G401.6 (cell line): ENCODE measurements around the gene BCAS3.
"Not testable (repeated sequence)": the region's sequence is repeated elsewhere in the genome, so short reads cannot be mapped to it uniquely, and the experiment has no call there.

ENCODE experiments used
- FAIRE-seq: peaks from 2 replicates; lab custom pipeline; 2012; peaks lifted over from hg19 to GRCh38; lab: Jason Lieb, UNC

BCAS3 gene

DNA sequence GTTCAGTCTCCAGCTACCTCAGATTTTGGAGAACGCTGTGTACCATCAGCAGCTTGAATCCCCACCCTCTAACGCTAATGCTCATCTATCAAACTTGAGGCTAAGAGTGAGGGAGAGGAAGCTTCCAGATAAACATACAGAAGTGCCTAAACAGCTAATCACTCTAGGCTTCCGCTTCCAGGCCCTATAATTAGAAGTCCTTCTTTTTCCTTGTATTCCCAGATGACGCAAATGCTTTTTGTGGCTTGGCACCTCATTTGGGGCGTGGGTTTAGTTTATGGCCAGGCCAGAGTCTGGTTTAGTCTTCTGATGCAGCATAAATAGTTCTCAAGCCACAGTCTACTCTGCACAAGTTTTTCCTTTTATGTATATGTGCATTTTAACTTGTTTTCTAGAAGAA lies 263.4 kb downstream of the BCAS3 start:
- FAIRE-seq, result no peak

DNA sequence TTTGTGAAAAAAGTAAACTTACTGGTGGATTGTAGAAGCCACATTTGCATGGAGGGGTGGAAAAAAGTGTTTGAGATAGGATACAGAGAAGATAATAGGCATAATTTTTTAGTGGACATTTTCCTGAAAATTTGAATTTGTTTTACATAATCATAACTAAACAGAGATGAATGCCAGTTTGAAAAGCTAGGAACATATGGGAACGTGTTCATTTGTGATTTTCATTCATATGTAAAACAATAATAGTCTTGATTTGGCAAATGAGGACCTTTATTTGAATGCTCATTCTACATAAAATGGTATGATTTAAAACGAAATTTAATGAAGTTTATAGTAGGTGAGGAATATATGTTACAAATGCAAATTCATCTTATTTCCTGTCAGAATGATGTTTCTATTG lies 263.9 kb downstream of the BCAS3 start:
- FAIRE-seq, result no peak

DNA sequence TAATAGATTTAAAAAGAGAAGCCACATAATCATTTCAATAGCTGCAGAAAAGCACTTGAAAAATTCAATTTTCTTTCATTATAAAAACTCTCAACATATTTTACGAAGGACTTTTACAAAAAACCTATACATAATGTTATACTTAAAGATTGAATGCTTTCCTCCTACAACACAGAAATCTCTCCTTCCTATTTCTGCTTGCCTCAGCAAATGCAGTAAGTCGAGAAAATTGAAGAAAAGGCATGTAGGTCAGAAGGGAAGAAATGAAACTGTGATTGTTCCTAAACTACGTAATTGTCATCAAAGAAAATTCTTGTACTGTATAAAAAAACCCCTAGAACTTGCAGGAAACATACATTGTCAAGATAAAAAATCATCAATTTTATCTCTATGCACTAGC lies 267.1 kb downstream of the BCAS3 start:
- FAIRE-seq, result no peak

DNA sequence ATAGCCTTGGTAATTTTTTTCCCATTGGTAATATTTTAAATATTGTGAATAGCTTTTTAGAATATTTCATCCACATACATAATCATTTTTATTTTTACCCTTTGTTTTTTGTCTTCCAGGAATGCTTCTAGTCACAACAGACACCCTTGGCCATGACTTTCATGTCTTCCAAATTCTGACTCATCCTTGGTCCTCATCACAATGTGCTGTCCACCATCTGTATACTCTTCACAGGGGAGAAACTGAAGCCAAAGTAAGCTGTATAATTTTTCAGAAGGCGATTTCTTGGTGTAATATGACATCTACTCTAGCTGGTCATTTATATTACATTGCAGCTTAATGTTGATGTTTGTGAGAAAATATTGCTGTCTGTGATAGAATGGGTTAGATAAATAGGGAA lies 269.4 kb downstream of the BCAS3 start:
- FAIRE-seq, result no peak

GRCh38 chr17:60947543-60947942 lies 269.9 kb downstream of the BCAS3 start:
- no peak for FAIRE-seq

- FAIRE-seq, result no peak
These were observed 275.1 kb downstream of the BCAS3 start for GRCh38 chr17:60952747-60953146.

GRCh38 chr17:60959011-60959410 lies 281.4 kb downstream of the BCAS3 start:
- no peak for FAIRE-seq

DNA sequence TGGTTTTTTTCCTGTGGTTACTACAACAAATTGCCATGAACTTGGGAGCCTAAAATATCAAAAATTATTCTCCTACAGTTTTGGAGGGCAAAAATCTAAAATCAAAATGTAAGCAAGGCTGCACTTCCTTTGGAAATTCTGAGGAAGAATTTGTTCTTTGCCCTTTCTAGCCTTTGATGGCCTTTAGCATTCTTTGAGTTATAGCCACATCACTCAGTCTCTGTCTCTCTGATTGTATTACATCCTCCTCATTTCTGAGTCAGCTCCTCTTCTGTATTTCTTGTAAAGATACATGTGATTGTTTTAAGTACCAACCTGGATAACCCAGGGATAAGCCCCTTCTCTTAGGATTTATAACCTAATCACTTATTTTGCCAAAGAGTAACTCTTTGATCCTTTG lies 282.0 kb downstream of the BCAS3 start:
- FAIRE-seq, result no peak

DNA sequence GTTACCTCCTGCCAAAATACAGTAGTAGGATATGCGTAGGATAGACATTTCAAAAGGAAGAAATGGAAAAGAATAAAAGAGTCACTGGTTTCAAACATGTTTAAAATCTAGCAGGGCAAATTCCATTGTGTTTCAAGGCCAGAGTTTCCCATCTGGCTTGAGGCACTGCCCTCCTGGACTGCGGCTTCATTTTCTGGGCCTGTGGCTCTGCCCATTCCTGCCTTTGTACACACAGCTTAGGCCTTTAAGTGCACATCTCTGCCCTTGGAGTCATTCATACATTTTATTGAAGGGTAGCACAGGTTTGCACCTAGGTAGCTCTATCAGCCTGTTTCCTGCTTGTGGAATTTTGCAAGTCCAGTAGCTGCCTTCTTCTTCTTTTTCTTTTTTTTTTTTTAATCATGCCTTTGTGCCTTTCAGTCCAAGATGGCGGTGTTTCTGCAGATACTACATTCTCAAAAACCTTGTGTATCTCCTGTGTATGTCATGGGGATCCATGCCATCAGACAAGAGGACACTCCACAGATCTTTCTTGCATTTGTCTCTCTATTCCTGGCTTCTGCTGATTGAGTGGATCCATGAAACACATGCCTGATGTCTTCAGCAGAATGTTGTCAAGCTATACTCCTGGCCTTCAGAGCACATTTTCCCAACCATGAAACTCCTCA lies 282.9 kb downstream of the BCAS3 start:
- FAIRE-seq, result no peak

DNA sequence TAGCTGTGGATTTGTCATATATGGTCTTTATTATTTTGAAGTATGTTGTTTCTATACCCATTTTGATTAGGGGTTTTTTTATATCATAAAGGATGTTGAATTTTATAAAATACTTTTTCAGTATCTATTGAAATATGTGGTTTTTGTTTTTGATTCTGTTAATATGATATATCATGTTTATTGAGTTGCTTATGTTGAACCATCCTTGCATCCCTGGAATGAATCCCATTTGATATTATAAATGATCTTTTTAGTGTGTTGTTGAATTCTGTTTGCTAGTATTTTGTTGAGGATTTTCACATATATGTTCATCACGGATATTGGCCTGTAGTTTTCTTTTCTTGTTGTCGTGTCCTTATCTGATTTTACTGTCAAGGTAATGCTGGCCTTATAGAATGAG lies 286.5 kb downstream of the BCAS3 start:
- FAIRE-seq, result no peak

DNA sequence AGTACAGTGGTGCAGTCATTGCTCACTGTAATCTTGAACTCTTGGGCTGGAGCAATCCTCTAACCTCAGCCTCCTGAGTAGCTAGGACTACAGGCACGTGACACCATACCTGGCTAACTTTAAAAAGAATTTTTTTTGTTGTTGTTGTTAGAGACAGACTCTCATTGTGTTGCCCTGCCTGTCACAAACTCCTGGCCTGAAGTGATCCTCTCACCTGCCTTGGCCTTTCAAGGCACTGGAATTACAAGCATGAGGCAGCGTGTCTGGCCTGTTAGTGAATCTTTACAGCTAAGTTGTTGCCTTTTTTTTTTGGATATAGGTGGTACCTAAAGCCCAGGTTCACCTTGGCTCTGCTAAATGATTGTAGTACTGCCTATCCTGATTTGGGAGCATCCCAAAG lies 290.6 kb downstream of the BCAS3 start:
- no peak for FAIRE-seq

- no peak for FAIRE-seq
These were observed 291.9 kb downstream of the BCAS3 start for GRCh38 chr17:60969500-60970037.

DNA sequence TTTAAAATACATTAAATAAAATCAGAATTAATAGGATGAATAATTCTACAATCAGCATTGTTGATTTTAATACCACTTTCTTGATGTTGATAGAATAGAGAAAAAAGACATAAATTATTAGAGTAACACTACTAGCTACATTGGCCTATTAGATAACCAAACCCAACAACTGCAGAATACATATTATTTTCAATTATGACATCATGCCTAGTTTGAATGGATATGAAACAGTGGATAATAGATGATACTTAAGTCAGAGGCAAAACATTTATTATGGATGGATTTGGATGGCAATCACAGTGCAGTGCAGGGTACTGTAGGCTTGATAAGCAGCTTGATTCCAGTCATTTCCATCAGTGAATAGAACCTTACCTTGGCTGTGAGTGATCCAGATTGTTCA lies 293.1 kb downstream of the BCAS3 start:
- no peak for FAIRE-seq

DNA sequence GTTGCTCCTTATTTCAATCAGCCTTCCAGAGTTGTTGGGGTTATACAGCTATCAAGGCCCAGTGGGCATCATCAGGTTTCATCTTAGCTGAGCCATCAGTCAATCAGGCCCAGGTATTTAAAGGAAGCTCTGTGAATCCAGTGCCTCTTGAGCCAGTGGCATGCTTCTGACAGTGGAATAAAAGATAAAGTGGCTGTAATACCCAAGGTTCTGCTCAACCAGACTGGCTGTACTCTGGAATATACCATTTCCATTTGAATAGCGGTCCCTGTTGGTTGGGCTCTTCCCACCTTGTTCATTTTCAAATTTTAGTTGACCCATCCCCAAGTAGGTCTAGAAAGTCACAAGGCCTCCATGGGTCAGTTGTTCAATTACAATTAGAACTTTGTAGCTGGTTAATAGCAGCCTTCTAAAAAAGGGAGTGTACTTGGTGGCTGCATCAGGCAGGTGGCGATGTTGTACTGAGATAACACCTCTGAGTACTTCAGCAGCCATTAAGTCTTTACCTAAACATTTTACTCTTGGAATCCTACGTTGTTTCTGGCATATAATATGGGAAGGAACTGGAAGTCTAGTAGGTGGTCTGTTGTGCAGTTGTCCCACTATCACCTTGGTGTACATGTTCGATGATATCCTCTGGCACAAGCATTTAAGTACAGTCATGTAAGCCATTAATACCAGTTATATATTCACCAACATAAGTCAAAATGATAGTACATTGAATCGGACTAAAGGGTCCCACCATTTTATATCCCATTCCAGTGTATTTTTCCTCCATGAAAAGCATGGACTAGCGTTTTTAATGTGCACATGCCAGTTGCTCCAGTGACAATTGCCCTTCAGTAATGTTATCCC lies 294.1 kb downstream of the BCAS3 start:
- peak; percentile 73 for FAIRE-seq

- not testable (repeated sequence) for FAIRE-seq
These were observed 299.2 kb downstream of the BCAS3 start for GRCh38 chr17:60976861-60977260.

GRCh38 chr17:60989379-60989778 lies 311.7 kb downstream of the BCAS3 start:
- no peak for FAIRE-seq

DNA sequence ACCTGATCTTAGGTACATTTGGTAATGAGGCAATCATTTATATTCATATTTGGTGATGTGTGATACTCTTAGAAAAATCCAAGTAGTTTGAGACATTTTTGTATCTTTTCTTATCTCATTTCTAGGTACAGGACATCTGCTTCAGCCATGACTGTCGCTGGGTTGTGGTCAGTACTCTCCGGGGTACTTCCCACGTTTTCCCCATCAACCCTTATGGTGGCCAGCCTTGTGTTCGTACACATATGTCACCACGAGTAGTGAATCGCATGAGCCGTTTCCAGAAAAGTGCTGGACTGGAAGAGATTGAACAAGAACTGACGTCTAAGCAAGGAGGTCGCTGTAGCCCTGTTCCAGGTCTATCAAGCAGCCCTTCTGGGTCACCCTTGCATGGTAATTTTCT lies 312.2 kb downstream of the BCAS3 start:
- FAIRE-seq, result no peak

- no peak for FAIRE-seq
These were observed 315.8 kb downstream of the BCAS3 start for GRCh38 chr17:60993497-60993896.

DNA sequence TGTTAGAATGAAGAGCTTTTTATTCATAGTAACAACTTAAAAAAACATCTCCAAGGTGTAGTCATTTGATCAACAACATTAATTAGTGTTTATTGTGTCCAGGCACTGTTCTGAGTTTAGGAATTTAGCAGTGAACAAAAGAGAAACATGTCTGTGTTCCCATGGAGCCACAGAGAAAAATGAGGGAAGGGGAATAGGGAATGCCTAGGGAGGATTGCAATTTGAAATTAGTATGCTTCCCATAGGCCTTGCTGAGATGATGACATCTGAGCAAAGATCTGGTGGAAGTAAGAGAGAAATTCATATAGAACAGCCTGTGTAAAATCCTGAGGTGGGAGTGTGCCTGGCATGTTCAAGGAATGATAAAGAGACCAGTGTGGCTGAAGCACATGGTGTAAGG lies 318.0 kb downstream of the BCAS3 start:
- FAIRE-seq, result no peak

DNA sequence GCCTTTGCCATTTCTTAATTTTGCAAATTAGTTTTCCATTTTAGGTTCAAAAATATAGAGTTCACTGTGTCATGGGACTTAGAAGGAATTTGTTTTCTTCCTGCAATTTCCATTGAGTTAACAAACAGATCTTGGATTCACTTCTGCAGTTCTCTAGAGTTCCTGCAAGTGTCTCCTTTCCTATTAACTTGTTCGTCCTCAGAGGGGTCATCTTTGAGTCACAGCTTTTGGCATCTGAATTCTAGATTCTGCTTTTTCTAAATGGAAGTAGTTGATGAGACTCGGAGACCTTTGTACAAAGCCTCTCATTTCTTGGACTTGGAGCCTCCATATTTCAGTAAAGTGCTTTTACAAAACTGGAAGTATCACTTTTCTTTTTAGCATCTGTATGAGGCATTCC lies 323.3 kb downstream of the BCAS3 start:
- no peak for FAIRE-seq

- FAIRE-seq, result peak; percentile 97
These were observed 324.7 kb downstream of the BCAS3 start for GRCh38 chr17:61002316-61002736.

GRCh38 chr17:61005358-61005757 lies 327.7 kb downstream of the BCAS3 start:
- FAIRE-seq, result no peak

GRCh38 chr17:61005958-61006357 lies 328.3 kb downstream of the BCAS3 start:
- not testable (repeated sequence) for FAIRE-seq

GRCh38 chr17:61007980-61008379 lies 330.3 kb downstream of the BCAS3 start:
- no peak for FAIRE-seq
